HG02885 (cell line): ENCODE data around the gene POU2F1.
A peak's percentile ranks its signal among the peaks of the same experiment; 100 is the strongest.
"Not testable (repeated sequence)": the region's sequence is repeated elsewhere in the genome, so short reads cannot be mapped to it uniquely, and the experiment has no call there.

ENCODE experiments used
- ATAC-seq: cut with Tn5 transposase; IDR thresholded peaks from one replicate; pipeline ENCODE4 v1.9.1; 2021; ENCODE audit warnings: mild to moderate bottlenecking; ENCODE audit not compliant: unreplicated experiment, poor library complexity

Gene POU2F1

GRCh38 chr1:167304165-167304564, 83.5 kb downstream of the POU2F1 start:
- no peak for ATAC-seq

- no peak for ATAC-seq
Measured at GRCh38 chr1:167305059-167305705, 84.5 kb downstream of the POU2F1 start.

GRCh38 chr1:167305706-167306277, 85.1 kb downstream of the POU2F1 start:
- no peak for ATAC-seq

GRCh38 chr1:167310732-167311131, 90.0 kb downstream of the POU2F1 start:
- no peak for ATAC-seq

- ATAC-seq: no peak
Measured at GRCh38 chr1:167312871-167313270, 92.2 kb downstream of the POU2F1 start.

GRCh38 chr1:167314671-167315070, 94.0 kb downstream of the POU2F1 start:
- no peak for ATAC-seq

GRCh38 chr1:167317463-167317862, 96.8 kb downstream of the POU2F1 start:
- no peak for ATAC-seq

GRCh38 chr1:167319206-167319605, 98.5 kb downstream of the POU2F1 start:
- ATAC-seq: not testable (repeated sequence)

GRCh38 chr1:167322483-167322882, 101.8 kb downstream of the POU2F1 start:
- ATAC-seq: no peak

GRCh38 chr1:167325151-167325550, 104.5 kb downstream of the POU2F1 start:
- no peak for ATAC-seq

- ATAC-seq: no peak
Measured at GRCh38 chr1:167328306-167328815, 107.7 kb downstream of the POU2F1 start.

GRCh38 chr1:167328816-167329483, 108.3 kb downstream of the POU2F1 start:
- peak; percentile 73 for ATAC-seq

GRCh38 chr1:167330601-167331293, 110.1 kb downstream of the POU2F1 start:
- peak; percentile 35 for ATAC-seq

- ATAC-seq: no peak
Measured at GRCh38 chr1:167331650-167332049, 111.0 kb downstream of the POU2F1 start.

GRCh38 chr1:167332503-167332902, 111.8 kb downstream of the POU2F1 start:
- ATAC-seq: no peak

- ATAC-seq: no peak
Measured at GRCh38 chr1:167333124-167333523, 112.4 kb downstream of the POU2F1 start.

GRCh38 chr1:167333703-167334102, 113.0 kb downstream of the POU2F1 start:
- ATAC-seq: no peak

GRCh38 chr1:167339405-167339804, 118.7 kb downstream of the POU2F1 start:
- no peak for ATAC-seq

- peak; percentile 57 for ATAC-seq
Measured at GRCh38 chr1:167342846-167343245, 122.2 kb downstream of the POU2F1 start.

- ATAC-seq: no peak
Measured at GRCh38 chr1:167344112-167344511, 123.4 kb downstream of the POU2F1 start.
